Natural killer cell treated with Interleukin-12 subunit alpha and Interleukin-12 subunit beta and Interleukin-15 and Interleukin-18, amount 100 ng/mL, for 72 hours (primary cell): ENCODE data around the gene UGGT1. TPM values are rescaled to one million over a fixed set of nuclear protein-coding genes. Genes with fewer than 3 reads are reported as not detected.

Experiments
- ATAC-seq, 2 donors: fragments of 150-1000 bp; cut with Tn5 transposase in 1 of 2; sonication (Bioruptor Pico), chemical (Tn5 transposase) in 1 of 2; 2 replicates each; pipeline ENCODE4 v1.10.0; 2021
- DNase-seq: peaks from one replicate; pipeline ENCODE4 v3.0.0; 2022; ENCODE audit warnings: low spot score
- H3K27ac Mint-ChIP-seq, 2 donors: 1 replicate in 1 of 2; 2 replicates in 1 of 2; pipeline ENCODE4 v1.8.0; 2022; ENCODE audit warnings: mixed read lengths in 2 of 2, mild to moderate bottlenecking in 1 of 2, moderate library complexity in 1 of 2
- H3K27me3 Mint-ChIP-seq, 2 donors: 1 replicate in 1 of 2; 2 replicates in 1 of 2; pipeline ENCODE4 v1.8.0; 2022; ENCODE audit warnings: mixed read lengths in 2 of 2
- H3K36me3 Mint-ChIP-seq: one replicate; pipeline ENCODE4 v1.8.0; 2022; ENCODE audit warnings: mixed read lengths
- H3K4me1 Mint-ChIP-seq, 2 donors: 1 replicate in 1 of 2; 2 replicates in 1 of 2; pipeline ENCODE4 v1.8.0; 2022; ENCODE audit warnings: low read depth in 2 of 2, mixed read lengths in 2 of 2, mild to moderate bottlenecking in 1 of 2
- H3K4me3 Mint-ChIP-seq: one replicate; pipeline ENCODE4 v1.8.0; 2022; ENCODE audit warnings: mixed read lengths
- H3K9me3 Mint-ChIP-seq: 2 replicates; pipeline ENCODE4 v1.8.0; 2022; ENCODE audit warnings: mixed read lengths
- total RNA-seq, 2 donors: library from RNA; stranded (reverse); gene quantifications; one replicate each; pipeline ENCODE4 v1.2.3, GENCODE V29; 2022

Gene UGGT1
- 10 to 100 TPM; 64.8 to 76.5 TPM for total RNA-seq

GRCh38 chr2:128090945-128091725, at the start of gene UGGT1:
TSS of gene UGGT1 (plus strand) at chr2:128091200. CDS start at chr2:128091358, 158 bp downstream.
- peak; percentile 98 to 99 for ATAC-seq
- Mint-ChIP-seq H3K27ac (peak within 1 kb of the TSS; percentile 92 to 97), H3K27me3 (no peaks in the 10 kb centered on the region), H3K36me3 (peaks cover 10% of the 10 kb centered on the region), H3K4me1 (peaks cover 27 to 35% of the 10 kb centered on the region in 2 donors), H3K9me3 (no peaks in the 10 kb centered on the region), H3K4me3 (peak within 1 kb of the TSS; percentile 95)
- DNase-seq: peak; percentile 97

DNA sequence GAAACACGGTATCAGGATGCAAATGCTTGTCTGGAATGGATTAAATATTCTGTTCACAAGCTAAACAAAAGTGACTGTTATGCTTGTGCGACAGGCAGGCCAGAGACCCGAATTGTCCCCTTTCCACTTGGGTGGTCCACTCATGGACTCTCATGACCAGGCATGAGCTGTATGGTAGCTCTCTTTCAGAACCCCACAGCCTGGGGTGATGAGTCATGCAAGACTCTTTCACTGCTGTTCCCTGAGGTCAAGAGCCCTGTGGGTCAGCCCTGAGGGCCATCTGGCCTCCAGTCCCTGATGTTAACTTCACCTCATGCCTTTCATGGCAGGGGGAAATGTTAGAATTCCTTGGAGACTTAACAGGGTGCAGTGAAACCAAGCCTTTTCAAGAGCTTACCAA, 49.4 kb upstream of the UGGT1 start:
- peaks cover 0 to 11% of the 10 kb centered on the region in 2 donors for H3K4me1 Mint-ChIP-seq
- H3K4me3 Mint-ChIP-seq: no peak overlapping the region
- peaks cover 24% of the 10 kb centered on the region for H3K9me3 Mint-ChIP-seq
- no peak overlapping the region for H3K27ac Mint-ChIP-seq
- DNase-seq (no peak), ATAC-seq (no peak)
- peaks cover 29% of the 10 kb centered on the region for H3K36me3 Mint-ChIP-seq
- peaks cover 33 to 43% of the 10 kb centered on the region in 2 donors for H3K27me3 Mint-ChIP-seq

GRCh38 chr2:128043041-128043440, 48.0 kb upstream of the UGGT1 start:
- Mint-ChIP-seq H3K4me1 (peaks cover 0 to 6% of the 10 kb centered on the region in 2 donors), H3K27ac (no peak overlapping the region), H3K27me3 (peaks cover 41 to 45% of the 10 kb centered on the region in 2 donors), H3K4me3 (no peak overlapping the region), H3K36me3 (peaks cover 14% of the 10 kb centered on the region), H3K9me3 (peaks cover 12% of the 10 kb centered on the region)
- no peak for ATAC-seq
- DNase-seq: no peak

- H3K4me1 Mint-ChIP-seq: no peaks in the 10 kb centered on the region
- peaks cover 19% of the 10 kb centered on the region for H3K36me3 Mint-ChIP-seq
- no peak for DNase-seq
- peaks cover 31 to 35% of the 10 kb centered on the region in 2 donors for H3K27me3 Mint-ChIP-seq
- H3K4me3 Mint-ChIP-seq: no peak overlapping the region
- H3K27ac Mint-ChIP-seq: no peak overlapping the region
- no peak for ATAC-seq
- peaks cover 14% of the 10 kb centered on the region for H3K9me3 Mint-ChIP-seq
Observed at GRCh38 chr2:128053331-128053730, 37.7 kb upstream of the UGGT1 start.

DNA sequence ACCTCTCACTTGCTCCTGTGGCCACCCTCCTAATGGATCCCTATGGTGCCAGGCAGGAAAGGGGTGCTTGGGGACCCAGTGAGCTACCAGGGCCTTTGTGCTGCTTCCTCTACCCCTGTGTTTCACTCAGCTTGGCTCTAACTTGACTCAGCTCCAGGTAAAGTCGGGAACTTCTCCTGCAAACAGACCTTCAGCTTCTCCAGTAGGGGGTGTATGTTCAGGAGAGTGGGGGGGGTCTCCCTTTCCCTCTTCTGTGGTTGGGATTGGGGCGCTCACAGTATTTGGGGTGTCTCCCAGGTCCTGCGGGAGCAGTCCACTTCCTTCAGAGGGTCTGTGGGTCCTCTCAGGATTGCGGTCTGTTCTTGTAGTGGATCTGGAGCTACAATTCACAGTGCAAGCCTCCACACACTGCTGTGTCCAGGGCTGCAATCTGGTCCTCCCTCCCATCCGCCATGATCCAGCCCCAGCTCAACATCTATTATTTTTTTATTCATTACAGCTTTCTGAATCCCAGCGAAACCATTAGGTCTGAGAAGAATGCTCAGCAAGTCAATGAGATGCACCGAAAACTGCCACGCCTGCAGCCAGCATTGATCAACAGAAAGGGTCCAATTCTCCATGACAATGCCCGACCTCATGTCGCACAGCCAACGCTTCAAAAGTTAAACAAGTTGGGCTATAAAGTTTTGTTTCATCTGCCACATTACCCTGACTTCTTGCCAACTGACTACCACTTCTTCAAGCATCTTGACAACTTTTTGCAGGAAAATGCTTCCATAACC, 36.7 kb upstream of the UGGT1 start:
- no peak overlapping the region for H3K27ac Mint-ChIP-seq
- H3K27me3 Mint-ChIP-seq: peaks cover 29% of the 10 kb centered on the region in 2 donors
- DNase-seq (no peak), ATAC-seq (no peak)
- peaks cover 17% of the 10 kb centered on the region for H3K36me3 Mint-ChIP-seq
- H3K4me3 Mint-ChIP-seq: no peak overlapping the region
- peaks cover 10% of the 10 kb centered on the region for H3K9me3 Mint-ChIP-seq
- H3K4me1 Mint-ChIP-seq: no peaks in the 10 kb centered on the region

DNA sequence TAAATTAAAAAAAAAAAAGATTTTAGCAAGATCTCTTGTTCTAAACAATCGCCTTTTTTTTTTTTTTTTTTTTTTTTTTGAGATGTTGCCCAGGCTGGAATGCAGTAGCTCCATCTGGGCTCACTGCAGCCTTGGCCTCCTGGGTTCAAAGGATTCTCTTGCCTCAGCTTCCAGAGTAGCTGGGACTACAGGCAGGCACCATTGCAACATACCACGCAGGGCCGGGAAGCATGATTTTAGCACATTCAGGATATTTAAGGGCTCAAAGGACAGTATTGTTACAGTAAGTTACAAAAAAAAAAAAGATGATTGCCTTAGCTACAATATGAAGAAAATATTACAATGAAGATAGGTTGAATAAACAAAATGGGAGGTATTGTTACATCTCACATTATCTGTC, 33.7 kb upstream of the UGGT1 start:
- Mint-ChIP-seq H3K4me1 (no peaks in the 10 kb centered on the region), H3K4me3 (no peak overlapping the region), H3K27me3 (peaks cover 3 to 12% of the 10 kb centered on the region in 2 donors), H3K27ac (no peak overlapping the region), H3K9me3 (no peaks in the 10 kb centered on the region), H3K36me3 (no peaks in the 10 kb centered on the region)
- DNase-seq: no peak
- ATAC-seq: no peak

DNA sequence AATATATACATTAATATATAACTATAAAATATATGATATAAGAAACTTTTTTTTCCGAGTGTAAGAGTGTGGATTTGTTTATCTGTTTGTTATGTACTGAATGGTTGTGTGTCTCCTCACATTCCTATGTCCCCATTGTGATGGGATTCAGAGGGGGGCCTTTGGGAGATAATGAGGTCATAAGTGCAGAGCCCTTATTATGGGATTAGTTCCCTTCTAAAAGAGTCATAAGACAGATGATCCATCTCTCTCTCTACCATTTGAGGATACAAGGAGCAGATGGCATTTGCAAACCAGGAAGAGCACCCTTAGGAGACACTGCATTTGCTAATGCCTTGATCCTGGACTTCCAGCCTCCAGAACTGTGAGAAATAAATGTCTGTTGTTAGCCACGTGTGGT, 32.9 kb upstream of the UGGT1 start:
- DNase-seq: no peak
- Mint-ChIP-seq H3K9me3 (no peaks in the 10 kb centered on the region), H3K27me3 (peaks cover 1 to 6% of the 10 kb centered on the region in 2 donors), H3K4me1 (no peaks in the 10 kb centered on the region), H3K4me3 (no peak overlapping the region), H3K27ac (no peak overlapping the region), H3K36me3 (no peaks in the 10 kb centered on the region)
- ATAC-seq: no peak

DNA sequence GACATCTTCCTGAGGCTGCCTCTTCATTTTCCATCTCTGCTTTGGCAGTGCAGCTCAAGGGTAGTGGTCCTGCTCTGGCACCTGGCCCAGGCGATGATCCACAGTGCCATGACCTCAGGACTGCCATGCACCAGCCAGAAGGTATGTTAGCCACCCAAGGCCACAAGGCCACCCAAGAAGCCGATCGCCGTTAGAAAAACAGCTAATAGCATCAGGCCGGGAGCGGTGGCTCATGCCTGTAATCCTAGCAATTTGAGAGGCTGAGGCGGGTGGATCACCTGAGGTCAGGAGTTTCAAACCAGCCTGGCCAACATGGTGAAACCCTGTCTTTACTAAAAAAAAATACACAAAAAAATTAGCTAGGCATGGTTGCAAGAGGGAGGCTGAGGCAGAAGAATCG, 28.4 kb upstream of the UGGT1 start:
- Mint-ChIP-seq H3K27me3 (peaks cover 3 to 6% of the 10 kb centered on the region in 2 donors), H3K36me3 (no peaks in the 10 kb centered on the region), H3K4me3 (no peak overlapping the region), H3K27ac (no peak overlapping the region), H3K4me1 (peaks cover 0 to 5% of the 10 kb centered on the region in 2 donors), H3K9me3 (no peaks in the 10 kb centered on the region)
- DNase-seq (no peak), ATAC-seq (no peak)

- Mint-ChIP-seq H3K4me1 (peaks cover 0 to 5% of the 10 kb centered on the region in 2 donors), H3K36me3 (no peaks in the 10 kb centered on the region), H3K9me3 (no peaks in the 10 kb centered on the region), H3K27me3 (peaks cover 3 to 6% of the 10 kb centered on the region in 2 donors), H3K4me3 (no peak overlapping the region), H3K27ac (no peak overlapping the region)
- no peak for ATAC-seq
- DNase-seq: no peak
Observed at GRCh38 chr2:128064353-128064752, 26.6 kb upstream of the UGGT1 start.

DNA sequence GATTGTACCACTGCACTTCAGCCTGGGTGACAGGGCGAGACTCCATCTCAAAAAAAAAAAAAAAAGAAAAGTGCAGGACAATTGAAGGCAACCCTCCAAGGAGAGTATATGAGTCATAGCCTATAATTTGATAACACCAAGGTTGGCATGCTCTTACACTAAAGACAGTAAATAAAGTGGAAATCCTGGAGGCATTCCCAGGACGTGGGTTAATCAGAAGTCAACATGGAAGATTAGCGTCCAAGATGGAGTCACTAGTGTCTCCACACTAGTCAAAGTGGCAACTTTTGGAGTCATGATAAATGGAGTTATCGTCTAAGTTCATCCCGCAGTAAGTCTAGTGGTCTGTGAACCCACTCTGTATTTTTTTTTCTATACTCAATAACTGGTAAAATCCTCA, 21.2 kb upstream of the UGGT1 start:
- H3K9me3 Mint-ChIP-seq: no peaks in the 10 kb centered on the region

DNA sequence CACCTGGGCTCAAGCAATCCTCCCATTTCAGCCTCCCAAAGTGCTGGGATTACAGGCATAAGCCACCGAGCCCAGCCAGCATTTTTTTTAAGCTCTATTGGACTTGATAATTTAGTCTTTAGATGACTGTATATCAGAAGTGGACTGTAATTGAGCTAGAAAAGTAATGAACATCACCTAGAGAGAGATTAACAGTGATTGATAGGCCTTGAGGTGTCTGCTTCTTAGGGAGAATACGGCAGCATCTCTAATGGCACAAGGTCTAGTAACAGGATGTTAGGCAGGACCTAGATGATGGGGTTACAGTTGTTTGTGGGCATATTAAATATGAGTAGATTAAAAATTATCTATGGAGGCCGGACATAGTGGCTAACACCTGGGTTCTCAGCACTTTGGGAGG, 17.7 kb upstream of the UGGT1 start:
- DNase-seq: no peak
- Mint-ChIP-seq H3K27me3 (peaks cover 0 to 2% of the 10 kb centered on the region in 2 donors), H3K4me3 (no peak overlapping the region), H3K36me3 (no peaks in the 10 kb centered on the region), H3K27ac (no peak overlapping the region), H3K9me3 (no peaks in the 10 kb centered on the region), H3K4me1 (peaks cover 5 to 8% of the 10 kb centered on the region in 2 donors)
- ATAC-seq: no peak

More for the DNA sequence above, 21.2 kb upstream of the UGGT1 start:
- Mint-ChIP-seq H3K4me3 (no peak overlapping the region), H3K27me3 (no peaks in the 10 kb centered on the region), H3K36me3 (no peaks in the 10 kb centered on the region), H3K4me1 (no peaks in the 10 kb centered on the region), H3K27ac (no peak overlapping the region)
- DNase-seq: no peak
- no peak for ATAC-seq

DNA sequence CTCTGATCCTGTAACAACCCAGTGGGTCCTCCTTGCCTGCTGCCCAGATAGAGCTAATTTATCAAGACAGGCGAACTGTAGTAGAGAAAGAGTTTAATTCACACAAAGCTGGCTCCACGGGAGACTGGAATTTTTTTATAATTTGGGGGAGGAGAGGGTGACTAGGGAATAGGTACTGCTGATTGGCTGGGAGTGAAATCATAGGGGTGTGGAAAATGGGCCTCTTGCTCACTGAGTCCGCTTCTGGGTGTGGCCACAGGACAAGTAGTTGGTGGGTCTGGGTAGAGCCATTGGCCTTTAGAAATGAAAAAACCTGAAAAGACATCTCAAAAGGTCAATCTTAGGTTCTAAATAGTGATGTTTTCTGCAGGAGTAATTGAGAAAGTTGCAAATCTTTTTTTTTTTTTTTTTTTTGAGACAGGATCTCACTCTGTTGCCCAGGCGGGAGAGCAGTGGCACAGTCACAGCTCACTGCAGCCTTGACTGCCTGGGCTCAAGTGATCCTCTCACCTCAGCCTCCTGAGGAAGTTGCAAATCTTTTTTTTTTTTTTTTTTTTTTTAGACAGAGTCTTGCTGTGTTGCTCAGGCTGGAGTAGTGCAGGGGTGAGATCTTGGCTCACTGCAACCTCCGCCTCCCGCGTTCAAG, 14.4 kb upstream of the UGGT1 start:
- peak overlapping the region; percentile 20 for H3K4me3 Mint-ChIP-seq
- no peak for DNase-seq
- no peaks in the 10 kb centered on the region for H3K9me3 Mint-ChIP-seq
- H3K36me3 Mint-ChIP-seq: no peaks in the 10 kb centered on the region
- peaks cover 5 to 8% of the 10 kb centered on the region in 2 donors for H3K4me1 Mint-ChIP-seq
- ATAC-seq: peak in 1 of 2 donors; percentile 53
- peaks cover 2 to 11% of the 10 kb centered on the region in 2 donors for H3K27me3 Mint-ChIP-seq
- H3K27ac Mint-ChIP-seq: peak overlapping the region in 1 of 2 donors; percentile 61

DNA sequence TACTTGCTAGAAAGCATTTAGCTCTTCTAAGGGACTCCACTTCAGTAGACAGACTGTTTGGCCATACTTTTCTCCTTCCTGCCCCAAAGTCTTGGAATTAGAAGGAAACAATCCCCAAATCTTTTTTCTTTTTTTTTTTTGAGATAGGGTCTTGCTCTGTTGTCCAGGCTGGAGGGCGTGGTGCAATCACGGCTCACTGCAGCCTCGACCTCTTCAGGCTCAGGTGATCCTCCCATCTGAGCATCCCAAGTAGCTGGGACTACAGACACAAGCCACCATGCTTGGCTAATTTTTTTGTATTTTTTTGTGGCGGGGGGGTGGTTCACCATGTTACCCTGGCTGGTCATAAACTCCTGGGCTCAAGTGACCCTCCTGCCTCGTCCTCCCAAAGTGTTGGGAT, 6.2 kb upstream of the UGGT1 start:
- Mint-ChIP-seq H3K4me3 (no peak overlapping the region), H3K27ac (no peak overlapping the region), H3K36me3 (no peaks in the 10 kb centered on the region), H3K4me1 (peaks cover 0 to 1% of the 10 kb centered on the region in 2 donors), H3K27me3 (peaks cover 8 to 11% of the 10 kb centered on the region in 2 donors), H3K9me3 (no peaks in the 10 kb centered on the region)
- ATAC-seq: no peak
- no peak for DNase-seq
